Fibroblast of skin of scalp (primary cell): ENCODE results near the gene PPFIA1.

Source experiments
- DNase-seq: peaks from one replicate; pipeline ENCODE4 v3.0.0-alpha.2; 2013

Gene PPFIA1

GRCh38 chr11:70433526-70433925 lies 163.0 kb downstream of the PPFIA1 start:
- DNase-seq, result no peak
